ENCODE data around the gene SMAD5.

GRCh38 chr5:136166909-136167308, 34.3 kb downstream of the SMAD5 start:
- no peak for TF ChIP-seq POLR2AphosphoS5 (IDR thresholded peaks at IDR 0.05; ENCODE audit: borderline replicate concordance, low read depth, low read length)
- TF ChIP-seq EZH2 (IDR thresholded peaks at IDR 0.05) = no peak
- no peak for TF ChIP-seq FOXP2 (optimal IDR thresholded peaks at IDR 0.05; ENCODE audit: control extremely low read depth, extremely low read length, insufficient read depth)
